GM18499 (cell line): ENCODE data around the gene ACTR6.
"Not testable (repeated sequence)": the region's sequence is repeated elsewhere in the genome, so short reads cannot be mapped to it uniquely, and the experiment has no call there.

Experiments used
- ATAC-seq: cut with Tn5 transposase; IDR thresholded peaks from one replicate; pipeline ENCODE4 v1.9.1; 2021; ENCODE audit warnings: moderate number of reproducible peaks; ENCODE audit not compliant: insufficient read depth, unreplicated experiment

The ACTR6 gene

DNA sequence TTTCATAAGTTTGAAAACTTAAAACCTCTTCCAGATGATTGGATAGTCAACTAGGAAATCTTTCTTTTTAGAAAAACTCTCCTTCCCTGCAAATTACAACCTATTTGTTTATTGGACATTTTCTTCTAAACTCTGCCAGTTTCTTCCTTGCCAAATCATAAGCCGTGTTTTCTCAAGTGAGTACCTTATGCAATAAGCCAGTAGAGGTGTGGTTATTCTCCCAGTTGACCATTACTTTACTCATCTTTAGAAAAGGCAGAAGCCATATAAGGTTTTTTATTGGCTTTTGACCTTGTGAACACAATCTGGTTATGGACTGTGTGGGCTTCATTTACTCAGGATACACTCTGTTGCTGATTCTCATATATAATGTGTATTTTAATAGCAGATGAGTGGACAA, 14.6 kb downstream of the ACTR6 start:
- no peak for ATAC-seq

DNA sequence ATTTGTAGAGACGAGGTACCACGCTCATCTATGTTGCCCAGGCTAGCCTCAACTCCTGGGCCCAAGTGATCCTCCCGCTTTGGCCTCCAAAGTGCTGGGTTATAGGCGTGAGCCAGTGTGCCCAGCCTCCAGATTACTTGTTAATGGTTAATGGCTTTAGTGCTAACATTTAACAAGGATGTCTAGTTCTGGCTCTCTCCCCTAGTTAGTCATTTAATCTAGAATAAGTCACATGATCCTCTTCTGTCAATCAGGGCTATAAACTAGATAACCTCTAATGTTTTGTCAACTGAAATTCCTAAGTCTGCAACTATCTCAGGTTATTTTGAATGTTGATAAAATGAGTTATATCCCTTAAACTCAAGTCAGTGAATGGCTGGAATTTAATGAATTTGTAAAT, 15.7 kb downstream of the ACTR6 start:
- no peak for ATAC-seq

DNA sequence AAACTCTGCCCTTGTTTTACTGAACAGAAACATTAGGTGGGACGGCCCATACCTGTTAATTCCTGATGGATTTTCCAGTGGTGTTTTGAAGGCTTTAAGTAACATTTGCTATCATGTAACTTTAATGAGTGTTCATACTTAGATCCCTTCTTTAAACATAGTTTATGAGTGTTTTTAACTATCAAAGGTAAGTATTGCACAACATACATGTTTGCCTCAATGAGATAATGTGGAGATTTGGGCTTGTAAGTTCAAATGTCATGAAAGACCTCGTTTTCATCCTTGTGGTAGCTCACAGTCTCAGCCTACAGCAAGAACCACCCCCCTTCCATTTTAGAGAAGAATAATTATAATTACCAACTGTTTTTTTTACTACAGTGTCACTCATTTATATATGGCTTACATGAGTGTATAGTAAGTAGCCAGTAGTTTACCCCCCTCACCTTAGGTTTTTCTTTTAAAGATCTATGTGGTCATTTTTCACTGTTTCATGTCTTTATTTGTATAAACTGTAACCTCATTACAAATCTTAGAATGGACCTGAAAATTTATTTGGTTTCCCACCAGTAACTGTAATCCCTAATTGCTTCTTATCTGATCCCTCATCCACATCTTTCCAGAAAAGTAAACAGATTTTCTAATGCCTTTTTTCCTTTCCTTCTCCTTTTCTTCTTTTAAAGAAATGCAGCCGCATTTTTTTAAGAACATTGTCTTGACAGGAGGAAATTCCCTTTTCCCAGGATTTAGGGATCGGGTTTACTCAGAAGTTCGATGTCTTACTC, 18.9 kb downstream of the ACTR6 start:
- no peak for ATAC-seq

DNA sequence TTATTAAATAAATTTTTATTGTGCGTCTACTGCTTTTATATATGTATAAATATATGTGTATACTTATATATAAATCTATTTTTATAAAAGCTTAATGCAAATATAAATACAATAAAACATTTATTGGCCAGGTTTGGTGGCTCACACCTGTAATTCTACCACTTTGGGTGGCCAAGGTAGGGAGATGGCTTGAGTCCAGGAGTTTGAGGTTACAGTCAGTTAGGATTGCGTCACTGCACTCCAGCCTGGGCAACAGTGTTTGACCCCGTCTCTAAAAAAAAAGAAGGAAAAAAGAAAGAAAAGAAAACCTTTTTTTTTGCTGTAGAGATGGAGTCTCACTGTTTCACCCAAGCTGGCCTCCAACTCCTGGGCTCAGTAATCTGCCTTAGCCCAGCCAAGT, 20.9 kb downstream of the ACTR6 start:
- no peak for ATAC-seq

DNA sequence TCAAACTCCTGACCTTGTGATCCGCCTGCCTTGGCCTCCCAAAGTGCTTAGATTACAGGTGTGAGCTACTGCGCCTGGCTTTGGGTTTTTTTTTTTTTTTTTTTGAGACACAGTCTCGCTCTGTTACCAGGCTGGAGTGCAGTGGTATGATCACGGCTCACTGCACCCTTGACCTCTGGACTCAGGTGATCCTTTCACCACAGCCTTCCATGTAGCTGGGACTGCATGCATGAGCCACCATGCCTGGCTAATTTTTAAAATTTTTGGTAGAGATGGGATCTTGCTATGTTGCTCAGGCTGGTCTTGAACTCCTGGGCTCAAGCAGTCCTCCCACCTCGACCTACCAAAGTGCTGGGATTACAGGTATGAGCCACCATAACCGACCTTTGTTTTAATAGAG, 21.6 kb downstream of the ACTR6 start:
- not testable (repeated sequence) for ATAC-seq

DNA sequence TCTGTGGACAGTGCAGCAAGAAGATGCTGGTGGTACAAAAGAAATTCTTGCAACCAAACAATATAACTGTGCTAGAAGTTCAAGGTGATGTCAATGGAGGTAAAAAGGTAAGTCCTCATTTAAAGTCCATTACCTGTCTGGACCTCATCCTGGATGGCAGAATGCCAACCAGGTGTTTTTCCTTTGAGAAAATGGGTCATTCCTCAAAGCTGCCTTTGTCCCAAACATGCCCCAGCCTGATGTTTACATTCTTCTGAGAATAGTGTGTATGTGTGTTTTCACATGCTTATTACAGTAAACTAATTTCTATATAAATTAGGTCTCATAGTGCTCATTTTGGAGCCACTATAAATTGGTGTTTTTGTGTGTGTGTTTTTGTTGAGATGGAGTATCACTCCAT, 24.9 kb downstream of the ACTR6 start:
- no peak for ATAC-seq

DNA sequence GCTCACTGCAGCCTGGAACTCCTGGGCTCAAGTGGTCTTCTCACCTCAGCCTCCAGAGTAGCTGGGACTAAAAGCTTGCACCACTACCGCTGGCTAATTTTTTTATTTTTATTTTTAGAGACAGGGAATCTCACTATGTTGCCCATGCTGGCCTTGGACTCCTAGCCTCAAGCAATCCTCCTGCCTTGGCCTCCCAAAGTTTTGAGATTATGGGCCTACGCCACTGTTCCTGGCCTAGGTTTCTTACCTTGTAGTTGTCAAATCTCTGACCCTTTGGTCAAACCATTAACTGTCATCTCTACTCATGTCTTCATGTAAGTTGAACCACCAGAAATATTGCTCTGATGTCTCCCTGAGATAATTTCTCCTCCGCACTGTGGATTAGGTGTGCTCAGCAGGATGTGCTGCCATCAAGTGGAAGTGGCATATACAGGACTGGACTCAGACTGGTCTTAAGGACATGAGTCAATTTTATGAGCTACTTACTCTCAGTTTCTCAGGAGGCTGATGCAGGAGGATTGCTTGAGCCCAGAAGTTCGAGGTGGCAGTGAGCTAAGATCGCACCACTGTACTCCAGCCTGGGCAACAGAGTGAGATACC, 28.5 kb downstream of the ACTR6 start:
- no peak for ATAC-seq

DNA sequence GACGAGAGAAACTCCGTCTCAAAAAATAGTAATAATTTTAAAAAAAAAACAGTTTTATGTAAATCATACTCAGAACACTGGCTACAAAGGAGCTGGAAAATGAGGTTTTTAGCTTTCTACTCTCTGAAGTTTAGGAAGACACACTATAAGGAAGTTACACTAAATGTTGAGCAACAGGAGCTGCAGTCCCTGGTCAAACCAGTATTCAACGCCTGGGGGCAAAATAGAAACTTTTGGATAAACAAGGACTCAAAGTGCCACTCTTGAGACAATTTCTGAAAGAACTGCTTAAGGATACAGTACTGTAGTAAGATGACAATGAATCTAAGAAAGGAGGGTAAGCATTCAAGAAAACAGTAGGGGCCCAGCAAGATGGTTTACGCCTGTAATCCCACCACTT, 29.3 kb downstream of the ACTR6 start:
- ATAC-seq: no peak

DNA sequence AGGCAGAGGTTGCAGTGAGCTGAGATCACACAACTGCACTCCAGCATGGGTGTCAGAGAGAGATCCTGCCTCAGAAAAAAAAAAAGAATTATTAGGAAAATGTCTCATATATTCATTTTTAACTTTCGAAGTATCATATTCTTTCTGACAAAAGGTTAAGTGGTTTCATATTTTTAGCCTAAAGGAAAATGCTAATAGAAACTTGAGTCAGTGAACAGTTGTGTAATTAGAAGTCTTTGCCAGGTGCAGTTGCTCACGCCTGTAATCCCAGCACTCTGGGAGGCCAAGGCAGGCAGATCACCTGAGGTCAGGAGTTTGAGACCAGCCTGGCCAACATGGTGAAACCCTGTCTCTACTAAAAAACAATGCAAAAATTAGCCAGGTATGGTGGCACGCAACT, 31.3 kb downstream of the ACTR6 start:
- not testable (repeated sequence) for ATAC-seq

DNA sequence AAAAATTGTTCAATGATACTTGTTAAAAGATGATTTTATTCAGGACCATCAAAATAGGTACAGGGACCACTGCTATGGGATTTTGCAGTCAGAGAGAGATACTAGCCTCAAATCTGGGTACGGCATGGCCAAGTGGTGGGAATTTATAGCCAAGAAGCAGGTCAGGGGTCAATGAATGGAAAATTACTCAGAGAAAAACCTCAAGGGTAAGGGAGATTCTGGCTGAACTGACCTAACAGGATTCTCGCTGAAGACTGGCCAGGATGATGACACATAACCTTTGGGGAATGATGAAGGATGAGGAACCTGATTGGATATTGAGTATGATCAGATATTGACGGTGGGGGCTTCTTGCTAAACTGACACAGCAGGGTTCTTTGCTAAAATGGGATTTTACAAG, 33.6 kb downstream of the ACTR6 start:
- ATAC-seq: no peak

DNA sequence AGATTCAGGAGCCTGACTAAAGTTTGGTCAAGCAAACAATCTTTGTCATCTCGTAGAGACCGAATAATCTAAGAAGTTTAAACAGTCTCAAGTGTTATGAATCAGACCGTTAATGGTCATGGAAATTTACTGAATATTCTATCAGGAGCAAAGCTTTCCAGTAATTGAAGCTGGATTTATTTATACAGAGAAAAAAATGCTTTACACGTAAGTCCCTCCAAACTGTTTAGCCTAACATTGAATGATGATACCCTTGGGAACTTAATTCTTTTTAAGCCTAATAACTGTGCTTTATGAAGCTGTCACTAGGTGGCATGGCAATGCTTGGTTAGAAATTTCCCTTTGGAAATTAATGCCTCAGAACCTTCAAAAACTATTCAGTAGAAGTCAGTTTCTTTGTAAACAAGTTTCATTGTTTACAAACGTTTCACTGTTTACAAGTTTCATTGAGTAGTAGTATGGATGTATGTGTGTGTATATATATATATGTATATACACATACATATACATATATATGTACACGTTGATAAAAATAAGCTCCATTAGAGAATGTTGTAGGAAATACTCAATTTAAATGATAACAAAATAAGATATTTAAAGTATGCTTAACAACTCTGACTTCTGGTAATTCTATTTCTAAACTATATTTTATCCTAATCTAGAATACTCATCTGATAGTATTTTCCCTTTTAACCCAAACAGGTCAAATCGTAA, 34.1 kb downstream of the ACTR6 start:
- no peak for ATAC-seq

DNA sequence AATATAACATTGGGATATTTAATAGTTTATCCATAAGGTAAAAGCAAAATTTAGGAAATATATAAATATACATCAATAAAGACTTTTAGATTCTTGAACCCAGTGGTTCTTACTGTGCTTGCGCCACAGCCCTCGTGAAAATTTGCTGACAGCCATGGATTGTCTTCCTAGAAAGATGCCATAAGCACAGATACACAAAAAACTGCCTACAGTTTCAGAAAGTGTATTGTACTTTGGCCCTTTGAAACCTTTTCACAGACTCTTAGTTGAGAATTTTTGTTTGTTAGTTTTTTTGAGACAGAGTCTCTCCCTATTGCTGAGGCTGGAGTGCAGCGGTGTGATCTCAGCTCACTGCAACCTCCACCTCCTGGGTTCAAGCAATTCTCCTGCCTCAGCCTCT, 38.2 kb downstream of the ACTR6 start:
- ATAC-seq: no peak

DNA sequence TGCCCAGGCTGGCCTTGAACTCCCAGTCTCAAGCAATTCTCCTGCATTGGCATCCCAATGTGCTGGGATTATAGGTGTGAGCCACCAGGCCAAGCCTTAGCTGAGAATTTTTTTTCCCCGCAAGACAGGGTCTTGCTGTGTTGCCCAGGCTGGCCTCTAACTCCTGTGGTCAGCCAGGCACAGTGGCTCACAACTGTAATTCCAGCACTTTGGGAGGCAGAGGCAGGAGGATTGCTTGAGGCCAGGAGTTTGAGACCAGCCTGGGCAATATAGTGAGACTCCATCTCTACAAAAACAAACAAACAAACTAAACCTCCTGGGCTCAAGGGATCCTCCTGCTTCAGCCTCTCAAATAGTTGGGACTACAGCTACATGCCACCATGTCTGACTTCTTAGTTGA, 39.0 kb downstream of the ACTR6 start:
- no peak for ATAC-seq

DNA sequence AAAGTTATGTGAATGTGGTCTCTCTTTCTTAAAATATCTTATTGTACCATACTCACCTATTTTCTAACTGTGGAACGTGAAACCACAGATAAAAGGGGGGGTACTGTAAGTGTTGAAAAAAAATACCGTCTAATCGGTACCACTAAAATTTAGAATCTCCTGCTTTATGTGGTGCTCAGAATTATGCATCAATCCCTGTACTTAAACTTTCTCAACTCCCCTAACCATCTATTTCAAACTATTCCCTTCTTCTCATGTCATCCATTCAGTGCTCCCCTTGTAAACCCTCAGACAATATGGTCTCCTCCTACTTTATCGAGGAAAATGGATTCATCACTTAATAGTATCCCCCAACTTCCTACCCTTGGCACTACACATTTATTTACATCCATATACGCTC, 42.5 kb downstream of the ACTR6 start:
- no peak for ATAC-seq

DNA sequence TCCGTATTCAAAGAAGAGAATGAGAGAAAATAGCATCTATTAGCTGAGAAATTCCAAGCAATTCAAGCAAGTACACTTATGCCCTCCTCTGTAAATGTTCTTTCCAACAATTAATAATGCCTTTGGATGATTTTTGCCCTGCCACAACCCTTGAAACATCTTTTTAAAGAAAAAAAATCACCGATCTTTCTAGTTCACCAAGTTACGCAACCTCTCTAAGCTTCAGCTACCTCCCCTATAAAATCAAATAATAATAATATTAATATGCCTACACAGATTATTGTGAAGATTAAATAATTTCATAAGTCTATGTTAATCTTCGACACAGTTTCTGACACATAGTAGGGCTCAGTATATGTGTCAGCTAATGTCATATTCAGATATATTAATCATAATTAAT, 47.1 kb downstream of the ACTR6 start:
- no peak for ATAC-seq

DNA sequence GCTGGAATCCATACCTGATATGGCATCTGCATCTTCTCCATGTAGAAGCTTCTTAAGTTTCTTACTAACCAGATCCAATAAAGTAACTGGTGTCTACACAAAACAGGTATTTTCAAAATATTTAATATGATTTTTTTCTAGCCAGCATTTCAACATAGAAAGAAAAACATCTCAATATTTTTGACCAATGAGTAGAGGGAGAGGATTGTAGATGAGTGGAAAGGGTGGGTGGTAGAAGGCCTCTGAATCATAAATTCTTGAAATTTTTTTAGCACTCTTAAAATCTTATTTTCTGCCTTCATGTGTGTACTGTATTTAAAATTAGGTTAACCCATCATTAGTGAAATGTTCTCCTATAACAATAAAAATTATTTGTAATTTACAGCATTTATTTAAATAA, 48.3 kb downstream of the ACTR6 start:
- no peak for ATAC-seq

DNA sequence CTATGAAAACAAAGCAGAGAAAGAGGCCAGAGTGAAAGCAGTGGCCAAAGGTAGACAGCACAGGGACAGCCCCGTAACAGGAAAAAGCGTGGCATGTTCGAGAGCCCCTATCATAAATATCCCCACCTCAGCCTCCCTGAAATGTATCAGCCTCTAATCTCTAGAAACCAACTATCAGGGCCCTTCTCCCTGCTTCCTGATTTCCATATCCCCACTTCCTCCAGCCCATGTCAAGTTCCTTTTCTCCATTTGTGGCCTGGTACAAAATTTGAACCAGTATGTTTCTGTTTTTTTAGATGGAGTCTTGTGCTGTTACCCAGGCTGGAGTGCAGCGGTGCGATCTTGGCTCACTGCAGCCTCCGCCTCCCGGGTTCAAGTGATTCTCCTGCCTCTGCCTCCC, 49.3 kb downstream of the ACTR6 start:
- no peak for ATAC-seq

DNA sequence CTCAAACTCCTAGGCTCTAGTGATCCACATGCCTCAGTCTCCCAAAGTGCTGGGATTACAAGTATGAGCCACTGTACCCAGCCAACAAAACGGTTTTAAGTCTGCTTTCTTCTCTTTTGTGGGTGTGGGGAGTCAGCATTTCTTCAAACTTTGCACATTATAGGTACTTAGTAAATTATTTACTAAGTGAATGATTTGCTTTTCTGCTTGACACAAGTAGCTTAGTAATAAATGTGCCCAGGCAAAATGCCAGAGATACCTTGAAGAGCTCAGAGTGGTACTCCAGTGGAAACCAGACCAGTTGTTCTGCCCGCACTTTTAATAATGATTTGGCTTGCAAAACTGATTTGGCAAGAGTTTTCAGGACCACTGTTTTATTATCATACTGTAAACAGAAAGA, 51.3 kb downstream of the ACTR6 start:
- no peak for ATAC-seq

DNA sequence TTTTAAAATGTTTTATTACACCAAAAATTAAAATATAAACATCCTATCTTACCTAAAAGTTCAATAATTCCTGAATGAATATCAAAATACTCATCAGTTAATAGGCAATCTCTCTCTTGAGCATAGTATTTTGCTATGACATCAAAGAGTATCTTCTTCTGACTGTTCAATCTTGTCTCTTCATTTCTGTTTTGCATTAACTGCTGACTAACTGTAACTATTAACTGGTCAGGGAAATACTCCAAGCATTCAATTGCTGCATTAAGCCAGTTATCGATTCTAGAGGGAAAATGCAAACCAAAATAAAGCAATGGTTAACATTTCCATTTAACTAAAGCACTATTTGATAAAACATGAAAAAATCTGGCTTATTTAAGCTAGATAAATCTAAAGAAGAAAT, 52.8 kb downstream of the ACTR6 start:
- ATAC-seq: no peak

DNA sequence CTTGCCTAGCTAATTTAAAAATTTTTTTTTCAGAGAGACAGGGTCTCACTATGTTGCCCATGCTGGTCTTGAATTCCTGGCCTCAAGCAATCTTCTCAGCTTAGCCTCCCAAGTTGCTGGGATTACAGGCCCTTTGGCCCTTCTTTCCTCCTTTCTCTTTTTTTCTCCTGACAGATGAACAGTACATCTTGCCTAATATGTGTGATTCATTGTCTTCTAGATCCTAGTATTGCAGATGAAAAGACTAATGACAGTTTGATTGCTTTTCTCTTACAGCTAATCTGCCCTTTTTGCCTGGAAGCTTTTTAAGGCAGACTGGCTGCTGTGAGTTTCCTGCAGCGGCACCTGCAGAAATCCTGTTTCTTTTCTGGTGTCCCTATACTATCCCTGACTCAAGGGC, 54.3 kb downstream of the ACTR6 start:
- ATAC-seq: no peak

DNA sequence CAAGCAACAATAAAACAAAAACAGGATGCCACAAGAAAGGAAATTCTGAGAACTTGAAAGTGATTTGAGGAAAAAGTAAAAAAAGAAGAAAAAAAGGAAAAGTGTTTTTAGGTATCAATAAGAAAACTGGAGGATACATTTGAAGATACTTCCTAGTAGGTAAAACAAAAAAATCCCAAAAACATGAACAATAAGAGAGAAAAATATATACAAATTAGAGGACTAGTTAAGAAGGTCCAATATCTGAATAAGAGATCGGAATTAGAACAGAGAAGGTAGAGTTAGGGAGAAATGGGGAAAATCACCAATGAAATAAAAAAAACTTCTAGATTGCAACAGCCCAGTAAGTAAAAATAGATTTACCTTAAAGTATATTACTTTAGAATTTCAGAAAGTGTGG, 57.5 kb downstream of the ACTR6 start:
- ATAC-seq: no peak

DNA sequence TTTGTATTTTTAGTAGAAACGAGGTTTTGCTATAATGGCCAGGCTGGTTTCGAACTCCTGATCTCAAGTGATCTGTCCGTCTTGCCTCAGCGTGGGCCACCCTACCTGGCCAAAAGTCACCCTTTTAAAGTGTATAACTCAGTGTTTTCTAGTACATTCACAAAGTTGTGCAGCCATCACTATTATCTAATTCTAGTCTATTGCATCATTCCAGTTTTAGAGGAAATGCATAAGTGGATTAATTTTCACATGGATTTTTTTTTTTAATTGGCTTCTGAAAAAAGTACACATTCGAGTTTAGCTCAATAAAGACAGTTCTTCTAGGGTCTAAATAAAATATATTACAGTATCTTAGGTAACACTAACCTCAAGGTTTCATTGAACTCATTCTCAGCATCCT, 62.5 kb downstream of the ACTR6 start:
- no peak for ATAC-seq
